Transverse colon (tissue), 4 donors: Measurements from ENCODE around the gene NRP1. TPM values are rescaled to one million over a fixed set of nuclear protein-coding genes. Genes with fewer than 3 reads are reported as not detected.

Experiments used
- DNase-seq: peaks from one replicate; pipeline ENCODE4 v3.0.0-alpha.2; 2019
- H3K27ac ChIP-seq, 4 donors: fragments of 200-600 bp; sonication (generic); 2 replicates each; pipeline ENCODE4 v1.5.1; 2016 to 2018; ENCODE audit warnings: inconsistent platforms in 4 of 4
- H3K27me3 ChIP-seq: fragments of 200-600 bp; sonication (generic); 2 replicates; pipeline ENCODE4 v1.5.1; 2017; ENCODE audit warnings: inconsistent platforms
- H3K36me3 ChIP-seq, 4 donors: fragments of 200-600 bp; sonication (generic); 2 replicates each; pipeline ENCODE4 v1.5.1; 2017 to 2019; ENCODE audit warnings: inconsistent platforms in 4 of 4
- H3K4me1 ChIP-seq, 4 donors: fragments of 200-600 bp; sonication (generic); 2 replicates each; pipeline ENCODE4 v1.5.1; 2017 to 2020; ENCODE audit warnings: inconsistent platforms in 4 of 4
- H3K4me3 ChIP-seq, 4 donors: fragments of 200-600 bp; sonication (generic); 1 replicate in 1 of 4; 2 replicates in 3 of 4; pipeline versions ENCODE4 v1.5.1 to v1.6.1; 2017 to 2019; ENCODE audit warnings: inconsistent platforms in 4 of 4
- H3K9me3 ChIP-seq, 2 donors: fragments of 200-600 bp; sonication (generic); 2 replicates each; pipeline ENCODE4 v1.5.1; 2017 to 2019; ENCODE audit warnings: inconsistent platforms in 2 of 2
- EP300 ChIP-seq: sonication (generic); formaldehyde crosslinking; IDR thresholded peaks from one replicate; pipeline ENCODE4 v1.6.1; 2017; ENCODE audit warnings: antibody characterized with exemption, low read depth
- POLR2A ChIP-seq: fragments of 450-650 bp; IDR thresholded peaks from one replicate; pipeline ENCODE4 v1.6.1; 2016; ENCODE audit warnings: antibody characterized with exemption, mild to moderate bottlenecking, moderate library complexity
- POLR2AphosphoS5 ChIP-seq, 3 donors: sonication (generic); formaldehyde crosslinking; IDR thresholded peaks; one replicate each; pipeline ENCODE4 v1.6.1; 2016; ENCODE audit warnings: antibody characterized with exemption in 3 of 3
- WGBS, 2 donors: methylation state at CpG; one replicate each; pipeline ENCODE4 v1.1.5; 2018; ENCODE audit warnings: low coverage in 1 of 2; 5-methylcytosine and 5-hydroxymethylcytosine counted together
- in situ Hi-C, 4 donors: fragments of 200-750 bp; cut with MboI; loops; one replicate each; pipeline versions ENCODE4 v1.15.0 to v1.15.1; 2017; ENCODE audit warnings: low sequenced_read_pairs in 3 of 4, low pct_ligation_motif_present in 1 of 4, low pct_unique_long_range_greater_than_20kb in 1 of 4
- intact Hi-C: fragments of 100-400 bp; cut with DNase I; formaldehyde crosslinking; loops from one replicate; pipeline ENCODE4 v1.15.1; 2023; ENCODE audit warnings: low total_unique reads
- total RNA-seq, 4 donors: library from RNA; depleted of rRNA; stranded (reverse); fragments of >200 nt; gene quantifications; one replicate each; pipeline ENCODE4 v1.1.0, GENCODE V29; 2016
- TF ChIP-seq, protein P1 (sequence below), 5 experiments: fragments of 200-600 bp in 3 of 5; fragments of 450-650 bp in 2 of 5; sonication (generic) in 3 of 5; IDR thresholded peaks; 1 replicate in 2 of 5; 2 replicates in 3 of 5; pipeline ENCODE4 v1.5.1; 2016 to 2017; ENCODE audit warnings: antibody characterized with exemption in 5 of 5, inconsistent platforms in 3 of 5, mild to moderate bottlenecking in 2 of 5, moderate library complexity in 1 of 5

NRP1 gene
- total RNA-seq, 4 donors from 2014 or later: 14.1 to 35.5 (median 19.5) TPM

DNA sequence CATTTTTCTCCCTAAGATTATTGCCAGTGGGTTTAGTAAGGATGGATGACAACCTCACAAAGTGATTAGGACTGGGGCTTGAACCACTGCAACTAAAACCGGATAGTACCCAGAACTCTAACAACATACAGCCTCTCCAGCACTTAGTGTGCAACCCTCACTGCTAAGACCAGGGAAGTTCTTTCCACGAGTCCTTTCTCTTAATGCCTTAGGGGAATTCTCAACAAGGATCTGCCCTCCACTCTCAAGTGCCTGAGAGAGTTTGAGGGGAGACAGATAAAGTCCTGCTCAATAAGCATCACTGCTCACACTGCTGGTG, 104.6 kb downstream of the NRP1 start:
- 73 to 85% methylated on average over 2 of the region's 2 CpGs for WGBS, 2 donors

DNA sequence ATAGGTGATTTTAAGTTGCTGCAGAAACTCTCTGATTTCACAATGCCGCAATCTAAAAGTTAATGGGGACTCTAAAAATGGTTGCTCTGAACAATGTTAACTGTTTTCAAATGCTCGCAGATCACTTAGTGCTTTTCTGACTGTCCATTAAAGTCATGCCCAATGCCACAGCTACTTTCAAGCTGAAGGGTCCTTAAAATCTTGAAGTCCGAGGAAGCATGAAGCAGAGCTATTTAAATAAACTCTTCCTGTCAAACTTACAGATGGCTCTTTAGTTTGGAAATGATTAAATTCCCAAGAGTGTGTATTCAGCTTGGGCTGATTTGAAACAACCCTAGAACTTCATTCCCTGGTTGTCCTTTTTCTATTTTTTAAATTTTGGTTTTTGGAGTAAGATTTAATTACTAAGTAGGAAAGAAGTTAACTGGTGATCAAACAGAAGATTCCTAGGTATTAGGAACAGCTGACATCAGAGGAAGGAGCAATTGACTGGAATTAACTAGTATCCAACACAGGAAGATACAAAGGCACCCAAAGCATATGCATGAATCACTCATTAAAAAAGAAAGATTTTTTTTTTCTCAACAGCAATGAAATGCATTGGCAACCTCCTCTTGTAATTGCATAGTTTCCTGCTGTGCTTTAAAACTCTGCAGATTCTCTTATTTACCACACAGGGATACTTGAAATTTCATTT, 105.1 kb downstream of the NRP1 start:
- in situ Hi-C loops: no loop called here
- TF ChIP-seq POLR2A: no peak
- H3K36me3 ChIP-seq: no peaks in the 10 kb centered on the region
- no peaks in the 10 kb centered on the region for H3K27me3 ChIP-seq
- H3K4me1 ChIP-seq: no peaks in the 10 kb centered on the region
- no peak for DNase-seq
- H3K27ac ChIP-seq: no peak overlapping the region
- no peak overlapping the region for H3K4me3 ChIP-seq
- no peaks in the 10 kb centered on the region for H3K9me3 ChIP-seq
- intact Hi-C loops: no loop called here
- 86 to 91% methylated on average over 3 of the region's 3 CpGs for WGBS, 2 donors

More for the DNA sequence above, 104.6 kb downstream of the NRP1 start:
- no peaks in the 10 kb centered on the region for H3K9me3 ChIP-seq
- H3K27me3 ChIP-seq: no peaks in the 10 kb centered on the region
- H3K4me3 ChIP-seq: no peak overlapping the region
- TF ChIP-seq POLR2A (no peak), EP300 (no peak), POLR2AphosphoS5 (IDR thresholded peaks at IDR 0.05) (no peak)
- TF ChIP-seq, protein P1, sequence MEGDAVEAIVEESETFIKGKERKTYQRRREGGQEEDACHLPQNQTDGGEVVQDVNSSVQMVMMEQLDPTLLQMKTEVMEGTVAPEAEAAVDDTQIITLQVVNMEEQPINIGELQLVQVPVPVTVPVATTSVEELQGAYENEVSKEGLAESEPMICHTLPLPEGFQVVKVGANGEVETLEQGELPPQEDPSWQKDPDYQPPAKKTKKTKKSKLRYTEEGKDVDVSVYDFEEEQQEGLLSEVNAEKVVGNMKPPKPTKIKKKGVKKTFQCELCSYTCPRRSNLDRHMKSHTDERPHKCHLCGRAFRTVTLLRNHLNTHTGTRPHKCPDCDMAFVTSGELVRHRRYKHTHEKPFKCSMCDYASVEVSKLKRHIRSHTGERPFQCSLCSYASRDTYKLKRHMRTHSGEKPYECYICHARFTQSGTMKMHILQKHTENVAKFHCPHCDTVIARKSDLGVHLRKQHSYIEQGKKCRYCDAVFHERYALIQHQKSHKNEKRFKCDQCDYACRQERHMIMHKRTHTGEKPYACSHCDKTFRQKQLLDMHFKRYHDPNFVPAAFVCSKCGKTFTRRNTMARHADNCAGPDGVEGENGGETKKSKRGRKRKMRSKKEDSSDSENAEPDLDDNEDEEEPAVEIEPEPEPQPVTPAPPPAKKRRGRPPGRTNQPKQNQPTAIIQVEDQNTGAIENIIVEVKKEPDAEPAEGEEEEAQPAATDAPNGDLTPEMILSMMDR (IDR thresholded peaks at IDR 0.05): no peak
- H3K27ac ChIP-seq: no peak overlapping the region
- in situ Hi-C loops: no loop called here
- DNase-seq: no peak
- H3K36me3 ChIP-seq: no peaks in the 10 kb centered on the region
- peaks cover 0 to 3% (median 1%) of the 10 kb centered on the region in 4 donors for H3K4me1 ChIP-seq
- intact Hi-C loops: no loop called here

DNA sequence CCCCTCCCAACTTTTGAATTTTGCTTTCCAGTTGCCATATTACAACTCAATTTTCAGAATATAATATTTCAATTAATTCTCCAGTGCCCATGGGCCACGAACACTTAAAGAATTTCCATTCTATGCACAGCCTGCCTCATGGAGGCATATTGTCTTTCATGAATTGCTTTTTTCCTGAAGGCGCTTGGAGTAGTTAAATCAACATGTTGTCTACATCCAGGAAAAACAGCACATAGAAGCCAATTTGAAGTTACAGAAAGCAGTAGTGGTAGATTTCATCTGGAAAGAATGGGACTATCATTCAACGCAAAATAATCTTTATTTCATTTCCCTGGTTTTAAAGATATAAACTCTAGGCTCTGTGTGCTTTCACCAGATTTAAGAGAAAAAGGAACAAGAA, 106.0 kb downstream of the NRP1 start:
- intact Hi-C loops (no loop called here), in situ Hi-C loops (no loop called here)
- H3K27ac ChIP-seq: no peak overlapping the region
- TF ChIP-seq EP300: no peak
- TF ChIP-seq, protein P1 (IDR thresholded peaks at IDR 0.05): no peak
- TF ChIP-seq POLR2AphosphoS5 (IDR thresholded peaks at IDR 0.05): no peak
- no peak for TF ChIP-seq POLR2A
- H3K4me3 ChIP-seq: no peak overlapping the region
- no peaks in the 10 kb centered on the region for H3K27me3 ChIP-seq
- no peaks in the 10 kb centered on the region for H3K9me3 ChIP-seq
- WGBS, 2 donors: 80 to 86% methylated on average over 3 of the region's 3 CpGs
- no peaks in the 10 kb centered on the region for H3K4me1 ChIP-seq
- no peak for DNase-seq
- H3K36me3 ChIP-seq: no peaks in the 10 kb centered on the region

DNA sequence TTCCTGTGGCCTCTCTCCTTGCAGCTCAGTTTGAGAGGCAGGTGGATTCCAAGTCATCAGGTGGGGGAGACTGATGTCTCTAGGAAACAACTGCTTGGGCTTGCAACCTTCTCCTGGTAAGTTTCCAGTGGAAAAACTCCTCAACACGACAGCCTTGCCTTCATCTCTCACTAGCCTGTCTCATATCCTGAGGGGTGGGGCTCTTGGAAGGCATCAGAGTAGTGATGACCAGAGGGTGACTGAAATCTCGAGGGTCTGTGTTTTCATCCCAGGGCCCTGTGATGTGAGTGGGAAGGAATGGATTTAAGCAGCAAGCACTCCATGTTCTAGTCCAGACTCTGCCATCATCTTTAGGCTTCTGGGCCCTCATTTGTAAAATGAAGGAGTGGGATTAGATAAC, 107.0 kb downstream of the NRP1 start:
- no peaks in the 10 kb centered on the region for H3K9me3 ChIP-seq
- H3K27me3 ChIP-seq: no peaks in the 10 kb centered on the region
- in situ Hi-C loops: no loop called here
- WGBS, 2 donors: 41 to 60% methylated on average over 1 to 2 of the region's 2 CpGs
- no peaks in the 10 kb centered on the region for H3K4me1 ChIP-seq
- H3K27ac ChIP-seq: no peak overlapping the region
- no peaks in the 10 kb centered on the region for H3K36me3 ChIP-seq
- no peak for DNase-seq
- TF ChIP-seq, protein P1 (IDR thresholded peaks at IDR 0.05): no peak
- no peak for TF ChIP-seq POLR2AphosphoS5 (IDR thresholded peaks at IDR 0.05)
- TF ChIP-seq POLR2A: no peak
- TF ChIP-seq EP300: no peak
- H3K4me3 ChIP-seq: no peak overlapping the region
- intact Hi-C loops: no loop called here
